GM23338 (cell line): ENCODE data around the gene LRBA. TPM values are rescaled to one million over a fixed set of nuclear protein-coding genes. Genes with fewer than 3 reads are reported as not detected.

Source experiments
- ATAC-seq: fragments of 200-7000 bp; cut with Tn5 transposase; 3 replicates; pipeline ENCODE4 v1.9.1; 2020
- DNase-seq: peaks from one replicate; pipeline ENCODE4 v3.0.0-alpha.2; 2015; ENCODE audit warnings: low spot score
- H2AFZ ChIP-seq: fragments of 200-600 bp; sonication (generic); 2 replicates; pipeline ENCODE4 v1.8.0; 2016; ENCODE audit warnings: antibody characterized with exemption, mild to moderate bottlenecking, moderate library complexity
- H3F3A ChIP-seq: fragments of 200-600 bp; sonication (generic); replicated peaks from 2 replicates; pipeline ENCODE4 v1.8.0; 2017; ENCODE audit warnings: antibody characterized with exemption, mixed run types, low read depth
- H3K27ac ChIP-seq: fragments of 200-600 bp; sonication (generic); 2 replicates; pipeline ENCODE4 v1.6.1; 2016; ENCODE audit warnings: low read depth
- H3K27me3 ChIP-seq: fragments of 200-600 bp; sonication (generic); 2 replicates; pipeline ENCODE4 v1.8.0; 2016; ENCODE audit warnings: mild to moderate bottlenecking, mixed run types, moderate library complexity; ENCODE audit not compliant: insufficient read depth
- H3K36me3 ChIP-seq: fragments of 200-600 bp; sonication (generic); 2 replicates; pipeline ENCODE4 v1.8.0; 2016; ENCODE audit warnings: mild to moderate bottlenecking; ENCODE audit not compliant: insufficient read depth
- H3K4me1 ChIP-seq: fragments of 200-600 bp; sonication (generic); 2 replicates; pipeline ENCODE4 v1.8.0; 2016; ENCODE audit warnings: mild to moderate bottlenecking, moderate library complexity; ENCODE audit not compliant: insufficient read depth
- H3K4me2 ChIP-seq: fragments of 200-600 bp; sonication (generic); 2 replicates; pipeline ENCODE4 v1.7.1; 2017; ENCODE audit warnings: mixed run types
- H3K4me3 ChIP-seq: fragments of 200-600 bp; sonication (generic); 2 replicates; pipeline ENCODE4 v1.6.1; 2016; ENCODE audit warnings: mixed run types
- H3K79me2 ChIP-seq: fragments of 200-600 bp; sonication (generic); replicated peaks from 2 replicates; pipeline ENCODE4 v1.8.0; 2017; ENCODE audit warnings: mild to moderate bottlenecking; ENCODE audit not compliant: insufficient read depth
- H3K9me2 ChIP-seq: fragments of 200-600 bp; sonication (generic); 2 replicates; pipeline ENCODE4 v1.8.0; 2017; ENCODE audit not compliant: insufficient read depth
- H4K20me1 ChIP-seq: fragments of 200-600 bp; sonication (generic); replicated peaks from 2 replicates; pipeline ENCODE4 v1.8.0; 2017; ENCODE audit warnings: mild to moderate bottlenecking; ENCODE audit not compliant: insufficient read depth
- H3K27ac Mint-ChIP-seq: 2 replicates; pipeline ENCODE4 v1.8.0; 2020; ENCODE audit warnings: inconsistent platforms, mild to moderate bottlenecking, moderate library complexity, mixed read lengths
- H3K27me3 Mint-ChIP-seq: 3 replicates; pipeline ENCODE4 v1.8.0; 2022; ENCODE audit warnings: low read depth, mild to moderate bottlenecking, moderate library complexity, mixed read lengths, inconsistent platforms; ENCODE audit not compliant: insufficient read depth, poor library complexity
- H3K36me3 Mint-ChIP-seq: 3 replicates; pipeline ENCODE4 v1.8.0; 2021; ENCODE audit warnings: low read depth, mild to moderate bottlenecking, inconsistent platforms, moderate library complexity, mixed read lengths
- H3K4me1 Mint-ChIP-seq: 3 replicates; pipeline ENCODE4 v1.8.0; 2020; ENCODE audit warnings: mild to moderate bottlenecking, inconsistent platforms, mixed read lengths
- H3K4me3 Mint-ChIP-seq: 3 replicates; pipeline ENCODE4 v1.8.0; 2021; ENCODE audit warnings: moderate library complexity, mild to moderate bottlenecking, inconsistent platforms, mixed read lengths
- H3K9me3 Mint-ChIP-seq: 3 replicates; pipeline ENCODE4 v1.8.0; 2020; ENCODE audit warnings: moderate library complexity, mild to moderate bottlenecking, inconsistent platforms, mixed read lengths
- CREB1 ChIP-seq: fragments of 250-450 bp; sonication (Bioruptor Pico); IDR thresholded peaks from 2 replicates; pipeline ENCODE4 v1.5.0; 2020; ENCODE audit warnings: low read depth, mild to moderate bottlenecking, moderate library complexity
- CTCF ChIP-seq, 2 experiments: fragments of 200-600 bp in 1 of 2; sonication (generic) in 1 of 2; conservative IDR thresholded peaks; 2 replicates each; pipeline versions ENCODE4 v1.5.1 to v1.6.1; 2016 to 2017; ENCODE audit warnings: antibody characterized with exemption in 2 of 2, low read depth in 2 of 2, mild to moderate bottlenecking in 2 of 2, moderate library complexity in 1 of 2
- ETS1 ChIP-seq: IDR thresholded peaks from 2 replicates; pipeline ENCODE4 v1.6.1; 2016; ENCODE audit warnings: antibody characterized with exemption
- EZH2 ChIP-seq: fragments of 200-600 bp; sonication (generic); IDR thresholded peaks from one replicate; pipeline ENCODE4 v1.8.0; 2017; ENCODE audit warnings: antibody characterized with exemption, mild to moderate bottlenecking, low read depth; ENCODE audit not compliant: unreplicated experiment
- EZH2phosphoT487 ChIP-seq: fragments of 200-600 bp; sonication (generic); IDR thresholded peaks from one replicate; pipeline ENCODE4 v1.8.1; 2018; ENCODE audit warnings: antibody characterized with exemption; ENCODE audit not compliant: unreplicated experiment
- JUNB ChIP-seq: IDR thresholded peaks from one replicate; pipeline ENCODE4 v1.6.1; 2016; ENCODE audit warnings: antibody characterized with exemption; ENCODE audit not compliant: unreplicated experiment
- NANOG ChIP-seq: IDR thresholded peaks from 2 replicates; pipeline ENCODE4 v1.6.1; 2016; ENCODE audit warnings: antibody characterized with exemption, borderline replicate concordance
- POLR2AphosphoS5 ChIP-seq: IDR thresholded peaks from 2 replicates; pipeline ENCODE4 v1.6.1; 2016; ENCODE audit warnings: antibody characterized with exemption, low read depth
- REST ChIP-seq: IDR thresholded peaks from one replicate; pipeline ENCODE4 v1.6.1; 2018; ENCODE audit warnings: antibody characterized with exemption; ENCODE audit not compliant: unreplicated experiment
- STAT1 ChIP-seq: IDR thresholded peaks from one replicate; pipeline ENCODE4 v1.6.1; 2016; ENCODE audit warnings: antibody characterized with exemption; ENCODE audit not compliant: unreplicated experiment
- ZNF114 ChIP-seq: fragments of 250-450 bp; sonication (Bioruptor Pico); IDR thresholded peaks from 2 replicates; pipeline ENCODE4 v1.5.0; 2020; ENCODE audit warnings: mild to moderate bottlenecking, moderate library complexity
- ZNF331 ChIP-seq: fragments of 250-450 bp; sonication (Bioruptor Pico); IDR thresholded peaks from 2 replicates; pipeline ENCODE4 v1.5.0; 2020; ENCODE audit warnings: low read depth, mild to moderate bottlenecking, moderate library complexity
- polyA plus RNA-seq: library from polyadenylated mRNA; unstranded; fragments of >200 nt; fragmentation: Nextera tagmentation; extraction: Ambion mirVana; gene quantifications from 2 replicates; pipeline ENCODE4 v1.2.1, GENCODE V29; 2016
- total RNA-seq: library from RNA; depleted of rRNA; stranded (reverse); fragments of >200 nt; shearing (Covaris generic); gene quantifications from 2 replicates; pipeline ENCODE4 v1.2.3, GENCODE V29; 2014

LRBA gene
- total and polyA plus RNA-seq, 2 experiments from 2014 or later = 23.3 to 126 TPM

- TF ChIP-seq REST (no peak), ETS1 (no peak), CREB1 (CRISPR knock-in tag) (no peak; the same call in 1 of the 2 replicates)
These were observed 320.6 kb downstream of the LRBA start (continued) for GRCh38 chr4:150694438-150694837.

- Histone ChIP-seq H3K27ac (no peak overlapping the region), H3K27me3 (no peaks in the 10 kb centered on the region), H3K36me3 (no peaks in the 10 kb centered on the region), H2AFZ (no peak overlapping the region), H3F3A (no peaks in the 10 kb centered on the region), H3K79me2 (no peaks in the 10 kb centered on the region), H3K9me2 (no peaks in the 10 kb centered on the region), H3K4me3 (no peak overlapping the region), H3K4me1 (peaks cover 12% of the 10 kb centered on the region), H3K4me2 (no peak overlapping the region), H4K20me1 (no peaks in the 10 kb centered on the region)
- Mint-ChIP-seq H3K27ac (no peak overlapping the region), H3K36me3 (no peaks in the 10 kb centered on the region), H3K9me3 (no peaks in the 10 kb centered on the region; the same call in 2 of the 3 replicates), H3K27me3 (no peaks in the 10 kb centered on the region), H3K4me3 (no peak overlapping the region), H3K4me1 (peaks cover 11% of the 10 kb centered on the region; the same call in 2 of the 3 replicates)
- DNase-seq (peak; percentile 31), ATAC-seq (peak; percentile 37; the same call in 2 of the 3 replicates)
- no peak for TF ChIP-seq ZNF114
- no peak for TF ChIP-seq POLR2AphosphoS5
- TF ChIP-seq STAT1 = no peak
- no peak for TF ChIP-seq EZH2phosphoT487
- TF ChIP-seq NANOG = no peak
- TF ChIP-seq EZH2 = no peak
- TF ChIP-seq ZNF331 (CRISPR knock-in tag) = no peak
- no peak for TF ChIP-seq CREB1 (CRISPR knock-in tag)
- no peak for TF ChIP-seq REST
- TF ChIP-seq CTCF (conservative IDR thresholded peaks at IDR 0.05; ENCODE audit: low read depth in 2 of 2) = no peak
- no peak for TF ChIP-seq JUNB
- TF ChIP-seq ETS1 = no peak
These were observed 331.2 kb downstream of the LRBA start for GRCh38 chr4:150683775-150684350.
